ENCODE data around the gene GPRASP3.

GPRASP3 gene

DNA sequence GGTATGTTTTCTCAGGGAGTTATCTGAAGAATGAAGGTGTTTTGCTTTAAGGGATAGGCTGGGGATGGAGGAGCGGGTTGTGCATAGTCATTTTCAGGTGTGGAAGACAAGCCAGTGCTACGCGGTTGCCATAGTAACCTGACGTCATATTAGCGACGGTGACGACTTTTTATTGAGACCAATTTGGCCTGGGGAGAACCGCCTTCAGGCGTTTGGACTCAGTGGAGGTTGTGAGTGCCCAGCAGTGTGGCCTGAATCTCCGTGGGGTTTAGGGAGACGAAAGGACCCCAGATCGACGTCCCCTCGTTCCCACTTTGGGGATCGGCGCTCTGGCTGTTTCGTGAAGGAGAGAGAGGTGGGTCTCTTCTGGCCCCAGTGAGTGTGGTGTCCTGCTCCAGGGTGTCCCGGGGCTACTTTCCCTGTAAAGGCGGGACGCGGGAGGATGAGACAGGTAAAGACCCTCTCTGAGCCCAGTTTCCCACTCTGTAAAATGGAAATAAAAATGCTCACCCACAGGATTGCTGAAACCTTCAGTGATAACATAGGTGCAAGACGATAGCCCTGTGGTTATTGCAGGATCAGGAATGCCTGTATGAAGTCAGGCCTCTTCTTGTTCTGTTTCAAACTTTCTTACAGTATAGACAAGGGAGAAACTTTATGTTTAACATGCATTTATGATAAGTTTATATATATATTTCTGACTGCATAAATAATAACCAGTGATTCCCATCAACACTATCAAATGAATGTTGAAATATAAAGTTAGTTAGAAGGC lies 48.6 kb downstream of the GPRASP3 start:
- Histone ChIP-seq H3K27me3 (ENCODE audit: control insufficient read depth, insufficient read depth, low read length) (no peaks in the 10 kb centered on the region), H3K27ac (ENCODE audit: low read depth, low read length) (no peak overlapping the region), H3K36me3 (ENCODE audit: control insufficient read depth, insufficient read depth, low read length) (no peaks in the 10 kb centered on the region), H3K9ac (ENCODE audit: low read length) (peak overlapping the region; percentile 34), H3K4me1 (ENCODE audit: control insufficient read depth, insufficient read depth, low read length) (no peaks in the 10 kb centered on the region), H3K4me3 (ENCODE audit: low read length) (peak overlapping the region; percentile 58)

Measured in rectal smooth muscle tissue (tissue), 1 donor.